ENCODE data around the gene SEZ6L.

The SEZ6L gene

GRCh38 chr22:26185190-26185589 is 15.9 kb downstream of the SEZ6L start:
- DNase-seq (ENCODE audit: insufficient read length) (no peak), FAIRE-seq (no peak)
- TF ChIP-seq TAF1 (IDR thresholded peaks at IDR 0.05; ENCODE audit: borderline replicate concordance, low read depth, low read length) (no peak), POLR2AphosphoS5 (IDR thresholded peaks at IDR 0.05; ENCODE audit: low read depth, low read length) (no peak), POLR2A (IDR thresholded peaks at IDR 0.05; ENCODE audit: low read depth, low read length) (no peak)

GRCh38 chr22:26188341-26188740 is 19.1 kb downstream of the SEZ6L start:
- no peak for DNase-seq (ENCODE audit: insufficient read length)
- TF ChIP-seq POLR2AphosphoS5 (IDR thresholded peaks at IDR 0.05; ENCODE audit: low read depth, low read length) (no peak), TAF1 (IDR thresholded peaks at IDR 0.05; ENCODE audit: borderline replicate concordance, low read depth, low read length) (no peak), POLR2A (IDR thresholded peaks at IDR 0.05; ENCODE audit: low read depth, low read length) (no peak)
- no peak for FAIRE-seq

GRCh38 chr22:26194313-26194712 is 25.1 kb downstream of the SEZ6L start:
- no peak for DNase-seq (ENCODE audit: insufficient read length)
- FAIRE-seq, result no peak
- TF ChIP-seq POLR2A (IDR thresholded peaks at IDR 0.05; ENCODE audit: low read depth, low read length), result no peak
- TF ChIP-seq POLR2AphosphoS5 (IDR thresholded peaks at IDR 0.05; ENCODE audit: low read depth, low read length), result no peak
- TF ChIP-seq TAF1 (IDR thresholded peaks at IDR 0.05; ENCODE audit: borderline replicate concordance, low read depth, low read length), result no peak

DNA sequence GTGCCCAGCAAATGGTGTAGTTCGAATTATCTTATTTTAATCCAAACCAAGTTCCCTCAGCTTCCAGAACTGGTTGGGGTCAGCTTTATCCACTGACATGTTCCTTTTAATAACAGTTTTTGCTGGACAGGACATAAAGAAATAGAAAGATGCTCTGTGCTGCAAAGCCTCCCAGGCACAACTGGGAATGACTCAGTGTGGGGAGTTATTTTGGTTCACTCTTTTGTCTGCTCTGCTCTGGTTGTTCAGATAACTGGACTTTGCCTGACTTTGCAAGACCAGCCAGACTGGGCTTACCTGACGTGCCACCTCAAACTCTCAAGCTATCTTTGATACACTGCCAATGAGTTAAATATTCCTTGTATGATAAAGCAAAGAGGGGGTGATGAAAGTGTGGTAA is 25.6 kb downstream of the SEZ6L start:
- FAIRE-seq (no peak), DNase-seq (ENCODE audit: insufficient read length) (no peak)
- no peak for TF ChIP-seq TAF1 (IDR thresholded peaks at IDR 0.05; ENCODE audit: borderline replicate concordance, low read depth, low read length)
- no peak for TF ChIP-seq POLR2A (IDR thresholded peaks at IDR 0.05; ENCODE audit: low read depth, low read length)
- TF ChIP-seq POLR2AphosphoS5 (IDR thresholded peaks at IDR 0.05; ENCODE audit: low read depth, low read length), result no peak

DNA sequence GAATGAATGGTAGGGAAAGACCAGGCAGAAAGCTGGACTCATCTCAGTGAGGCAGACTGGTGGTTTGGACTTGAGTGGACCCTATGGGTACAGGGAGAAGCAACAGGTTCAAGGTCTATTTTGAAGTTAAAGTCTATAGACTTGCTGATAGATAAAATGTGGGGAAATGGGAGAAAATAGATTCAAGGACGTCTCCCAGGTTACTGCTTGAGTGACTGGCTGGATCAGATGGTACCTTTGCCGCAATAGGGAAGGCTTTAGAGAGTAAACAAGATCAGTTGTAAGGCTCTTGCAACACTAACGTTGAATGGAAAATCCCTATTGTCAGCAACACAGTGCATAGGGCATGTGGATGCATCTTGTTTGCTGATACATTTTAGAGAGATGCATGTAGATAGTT is 27.4 kb downstream of the SEZ6L start:
- FAIRE-seq (no peak), DNase-seq (ENCODE audit: insufficient read length) (no peak)
- no peak for TF ChIP-seq POLR2A (IDR thresholded peaks at IDR 0.05; ENCODE audit: low read depth, low read length)
- TF ChIP-seq POLR2AphosphoS5 (IDR thresholded peaks at IDR 0.05; ENCODE audit: low read depth, low read length), result no peak
- TF ChIP-seq TAF1 (IDR thresholded peaks at IDR 0.05; ENCODE audit: borderline replicate concordance, low read depth, low read length), result no peak

DNA sequence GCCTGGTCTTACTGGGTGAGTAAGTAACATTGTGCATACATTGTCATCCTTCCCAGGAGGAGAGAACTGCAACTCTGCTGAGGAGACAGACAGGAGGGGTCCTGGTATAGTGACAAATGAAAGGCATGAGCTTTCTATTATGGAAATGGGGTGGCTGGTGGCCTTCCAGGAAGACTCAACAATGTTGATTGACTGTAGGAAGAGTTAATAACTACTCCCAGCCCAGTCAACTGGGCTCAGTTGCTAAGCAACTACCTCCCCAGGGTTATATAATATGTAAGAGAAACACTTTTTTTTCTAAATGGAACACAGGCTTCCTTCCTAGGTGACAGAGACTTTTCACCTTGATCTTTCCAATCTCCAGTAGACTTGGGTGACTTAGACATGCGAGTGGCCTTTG is 28.2 kb downstream of the SEZ6L start:
- no peak for FAIRE-seq
- no peak for DNase-seq (ENCODE audit: insufficient read length)
- TF ChIP-seq POLR2AphosphoS5 (IDR thresholded peaks at IDR 0.05; ENCODE audit: low read depth, low read length) (no peak), POLR2A (IDR thresholded peaks at IDR 0.05; ENCODE audit: low read depth, low read length) (no peak), TAF1 (IDR thresholded peaks at IDR 0.05; ENCODE audit: borderline replicate concordance, low read depth, low read length) (no peak)

DNA sequence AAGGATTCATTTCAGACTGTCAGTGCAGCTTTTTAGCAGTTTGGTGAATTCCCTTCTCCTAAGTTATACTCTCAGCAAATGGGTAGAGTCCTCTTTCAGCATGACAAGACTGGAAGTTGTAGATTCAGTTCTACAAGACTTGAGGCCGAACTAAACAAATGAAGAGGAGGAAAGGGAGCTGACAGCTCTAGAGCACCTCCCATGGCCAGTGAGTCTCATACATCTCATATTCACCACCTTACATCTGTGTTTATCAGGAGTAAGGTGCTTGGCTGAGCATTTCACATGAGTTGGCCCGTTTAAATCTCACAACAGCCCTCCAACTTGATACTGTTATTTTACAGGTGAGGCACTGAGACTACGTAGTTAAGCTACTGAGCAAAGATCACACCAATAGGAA is 30.4 kb downstream of the SEZ6L start:
- no peak for FAIRE-seq

GRCh38 chr22:26202280-26202924 is 33.1 kb downstream of the SEZ6L start:
- no peak for FAIRE-seq
- no peak for DNase-seq (ENCODE audit: insufficient read length)
- TF ChIP-seq POLR2AphosphoS5 (IDR thresholded peaks at IDR 0.05; ENCODE audit: low read depth, low read length) (no peak), TAF1 (IDR thresholded peaks at IDR 0.05; ENCODE audit: borderline replicate concordance, low read depth, low read length) (no peak), POLR2A (IDR thresholded peaks at IDR 0.05; ENCODE audit: low read depth, low read length) (no peak)

More for the DNA sequence above, 30.4 kb downstream of the SEZ6L start:
- DNase-seq (ENCODE audit: insufficient read length), result no peak
- TF ChIP-seq TAF1 (IDR thresholded peaks at IDR 0.05; ENCODE audit: borderline replicate concordance, low read depth, low read length) (no peak), POLR2AphosphoS5 (IDR thresholded peaks at IDR 0.05; ENCODE audit: low read depth, low read length) (no peak), POLR2A (IDR thresholded peaks at IDR 0.05; ENCODE audit: low read depth, low read length) (no peak)

GRCh38 chr22:26205494-26205893 is 36.2 kb downstream of the SEZ6L start:
- TF ChIP-seq POLR2A (IDR thresholded peaks at IDR 0.05; ENCODE audit: low read depth, low read length), result no peak
- TF ChIP-seq POLR2AphosphoS5 (IDR thresholded peaks at IDR 0.05; ENCODE audit: low read depth, low read length), result no peak
- no peak for TF ChIP-seq TAF1 (IDR thresholded peaks at IDR 0.05; ENCODE audit: borderline replicate concordance, low read depth, low read length)
- no peak for DNase-seq (ENCODE audit: insufficient read length)
- FAIRE-seq, result no peak

GRCh38 chr22:26210334-26210733 is 41.1 kb downstream of the SEZ6L start:
- DNase-seq (ENCODE audit: insufficient read length), result no peak
- TF ChIP-seq POLR2A (IDR thresholded peaks at IDR 0.05; ENCODE audit: low read depth, low read length), result no peak
- no peak for TF ChIP-seq TAF1 (IDR thresholded peaks at IDR 0.05; ENCODE audit: borderline replicate concordance, low read depth, low read length)
- TF ChIP-seq POLR2AphosphoS5 (IDR thresholded peaks at IDR 0.05; ENCODE audit: low read depth, low read length), result no peak
- no peak for FAIRE-seq

DNA sequence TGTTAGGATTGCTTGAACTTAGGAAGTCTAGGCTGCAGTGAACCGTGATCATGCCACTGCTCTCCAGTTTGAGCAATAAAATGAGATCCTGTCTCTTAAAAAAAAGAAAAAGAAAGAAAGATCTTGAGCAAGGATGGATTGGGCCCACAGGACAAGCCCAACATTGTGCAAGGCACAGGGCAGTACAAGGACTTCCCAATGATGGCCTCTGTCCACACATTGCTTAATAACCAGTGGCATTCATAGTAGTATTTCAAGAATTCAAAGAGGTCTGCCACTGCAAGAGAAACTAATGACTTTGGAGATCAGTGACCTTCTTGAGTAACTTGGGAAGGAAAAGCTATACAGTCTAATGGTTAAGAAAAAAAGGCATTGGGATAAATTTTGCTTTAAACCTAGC is 44.6 kb downstream of the SEZ6L start:
- FAIRE-seq, result no peak
- no peak for DNase-seq (ENCODE audit: insufficient read length)
- no peak for TF ChIP-seq POLR2AphosphoS5 (IDR thresholded peaks at IDR 0.05; ENCODE audit: low read depth, low read length)

GRCh38 chr22:26214466-26214865 is 45.2 kb downstream of the SEZ6L start:
- TF ChIP-seq POLR2A (IDR thresholded peaks at IDR 0.05; ENCODE audit: low read depth, low read length), result no peak
- TF ChIP-seq POLR2AphosphoS5 (IDR thresholded peaks at IDR 0.05; ENCODE audit: low read depth, low read length), result no peak
- TF ChIP-seq TAF1 (IDR thresholded peaks at IDR 0.05; ENCODE audit: borderline replicate concordance, low read depth, low read length), result no peak
- no peak for DNase-seq (ENCODE audit: insufficient read length)
- no peak for FAIRE-seq
